Testis (tissue), 3 donors: ENCODE data around the gene PTPRG. TPM values are rescaled to one million over a fixed set of nuclear protein-coding genes. Genes with fewer than 3 reads are reported as not detected.

Experiments used
- DNase-seq: peaks from one replicate; pipeline ENCODE4 v3.0.0-alpha.2; 2019
- H3K27ac ChIP-seq, 2 donors: fragments of 200-600 bp; sonication (generic); one replicate each; pipeline ENCODE4 v1.5.1; 2019
- H3K27me3 ChIP-seq: fragments of 200-600 bp; sonication (generic); one replicate; pipeline ENCODE4 v1.5.1; 2019
- H3K36me3 ChIP-seq: fragments of 200-600 bp; sonication (generic); one replicate; pipeline ENCODE4 v1.5.1; 2017; ENCODE audit warnings: low read depth; ENCODE audit errors: missing control alignments
- H3K4me1 ChIP-seq: fragments of 200-600 bp; sonication (generic); one replicate; pipeline ENCODE4 v1.5.1; 2019
- H3K4me3 ChIP-seq, 2 donors: fragments of 200-600 bp; sonication (generic); one replicate each; pipeline ENCODE4 v1.5.1; 2017 to 2019
- H3K9me3 ChIP-seq: fragments of 200-600 bp; sonication (generic); one replicate; pipeline ENCODE4 v1.5.1; 2017
- POLR2A ChIP-seq: fragments of 450-650 bp; IDR thresholded peaks from one replicate; pipeline ENCODE4 v1.6.1; 2017; ENCODE audit warnings: antibody characterized with exemption, mild to moderate bottlenecking, moderate library complexity
- WGBS, 2 donors: methylation state at CpG; one replicate each; pipeline ENCODE4 v1.1.5; 2018; 5-methylcytosine and 5-hydroxymethylcytosine counted together
- intact Hi-C: fragments of 100-400 bp; cut with DNase I; formaldehyde crosslinking; loops from one replicate; pipeline ENCODE4 v1.15.1; 2023; ENCODE audit warnings: low total_unique reads
- polyA plus RNA-seq: library from polyadenylated mRNA; stranded (reverse); fragments of 350-450 nt; fragmentation: Illumina TruSeq; extraction: RNeasy Lipid Tissue Mini Kit (QIAGEN cat#74804); gene quantifications from one replicate; pipeline ENCODE4 v1.2.3, GENCODE V29; 2014; ENCODE audit warnings: low read depth, low replicate concordance; ENCODE audit not compliant: insufficient read depth
- total RNA-seq, 2 donors: library from RNA; depleted of rRNA; stranded (reverse); fragments of >200 nt; gene quantifications; one replicate each; pipeline ENCODE4 v1.2.3, GENCODE V29; 2016
- TF ChIP-seq, protein P1 (sequence below), 3 experiments: fragments of 450-650 bp in 2 of 3; fragments of 200-600 bp in 1 of 3; sonication (generic) in 1 of 3; IDR thresholded peaks; one replicate each; pipeline ENCODE4 v1.5.1; 2016 to 2019; ENCODE audit warnings: antibody characterized with exemption in 3 of 3, mild to moderate bottlenecking in 2 of 3, moderate library complexity in 1 of 3

Gene PTPRG
- total and polyA plus RNA-seq, 3 donors from 2014 or later = 26.3 to 107 (median 75.4) TPM

DNA sequence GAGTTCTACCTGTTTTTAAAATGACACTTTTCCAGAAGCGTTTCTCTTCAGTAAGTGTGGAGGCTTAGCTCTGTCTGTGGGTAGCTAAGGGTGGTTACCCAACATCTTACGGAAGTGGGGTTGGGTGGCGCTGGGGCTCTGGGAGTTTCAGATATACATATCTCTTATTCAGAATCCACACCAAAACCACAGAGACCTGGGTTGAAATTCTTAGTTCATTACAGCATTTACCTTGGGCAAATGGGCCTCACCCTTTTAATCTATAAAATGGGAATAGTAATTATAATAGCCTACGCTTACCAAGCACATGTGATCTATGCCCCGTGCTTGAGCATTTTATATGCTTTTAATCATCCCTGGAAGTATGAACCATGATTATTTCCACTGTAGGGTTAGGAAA lies 9.4 kb downstream of the PTPRG start:
- Histone ChIP-seq H3K4me3 (no peak overlapping the region), H3K9me3 (no peaks in the 10 kb centered on the region), H3K36me3 (no peaks in the 10 kb centered on the region), H3K27me3 (no peaks in the 10 kb centered on the region), H3K27ac (no peak overlapping the region), H3K4me1 (peaks cover 9% of the 10 kb centered on the region)
- intact Hi-C loops = no loop called here
- DNase-seq = no peak
- 93 to 94% methylated on average over 5 of the region's 5 CpGs for WGBS, 2 donors
- TF ChIP-seq, protein P1, sequence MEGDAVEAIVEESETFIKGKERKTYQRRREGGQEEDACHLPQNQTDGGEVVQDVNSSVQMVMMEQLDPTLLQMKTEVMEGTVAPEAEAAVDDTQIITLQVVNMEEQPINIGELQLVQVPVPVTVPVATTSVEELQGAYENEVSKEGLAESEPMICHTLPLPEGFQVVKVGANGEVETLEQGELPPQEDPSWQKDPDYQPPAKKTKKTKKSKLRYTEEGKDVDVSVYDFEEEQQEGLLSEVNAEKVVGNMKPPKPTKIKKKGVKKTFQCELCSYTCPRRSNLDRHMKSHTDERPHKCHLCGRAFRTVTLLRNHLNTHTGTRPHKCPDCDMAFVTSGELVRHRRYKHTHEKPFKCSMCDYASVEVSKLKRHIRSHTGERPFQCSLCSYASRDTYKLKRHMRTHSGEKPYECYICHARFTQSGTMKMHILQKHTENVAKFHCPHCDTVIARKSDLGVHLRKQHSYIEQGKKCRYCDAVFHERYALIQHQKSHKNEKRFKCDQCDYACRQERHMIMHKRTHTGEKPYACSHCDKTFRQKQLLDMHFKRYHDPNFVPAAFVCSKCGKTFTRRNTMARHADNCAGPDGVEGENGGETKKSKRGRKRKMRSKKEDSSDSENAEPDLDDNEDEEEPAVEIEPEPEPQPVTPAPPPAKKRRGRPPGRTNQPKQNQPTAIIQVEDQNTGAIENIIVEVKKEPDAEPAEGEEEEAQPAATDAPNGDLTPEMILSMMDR (IDR thresholded peaks at IDR 0.05) = no peak
- no peak for TF ChIP-seq POLR2A

DNA sequence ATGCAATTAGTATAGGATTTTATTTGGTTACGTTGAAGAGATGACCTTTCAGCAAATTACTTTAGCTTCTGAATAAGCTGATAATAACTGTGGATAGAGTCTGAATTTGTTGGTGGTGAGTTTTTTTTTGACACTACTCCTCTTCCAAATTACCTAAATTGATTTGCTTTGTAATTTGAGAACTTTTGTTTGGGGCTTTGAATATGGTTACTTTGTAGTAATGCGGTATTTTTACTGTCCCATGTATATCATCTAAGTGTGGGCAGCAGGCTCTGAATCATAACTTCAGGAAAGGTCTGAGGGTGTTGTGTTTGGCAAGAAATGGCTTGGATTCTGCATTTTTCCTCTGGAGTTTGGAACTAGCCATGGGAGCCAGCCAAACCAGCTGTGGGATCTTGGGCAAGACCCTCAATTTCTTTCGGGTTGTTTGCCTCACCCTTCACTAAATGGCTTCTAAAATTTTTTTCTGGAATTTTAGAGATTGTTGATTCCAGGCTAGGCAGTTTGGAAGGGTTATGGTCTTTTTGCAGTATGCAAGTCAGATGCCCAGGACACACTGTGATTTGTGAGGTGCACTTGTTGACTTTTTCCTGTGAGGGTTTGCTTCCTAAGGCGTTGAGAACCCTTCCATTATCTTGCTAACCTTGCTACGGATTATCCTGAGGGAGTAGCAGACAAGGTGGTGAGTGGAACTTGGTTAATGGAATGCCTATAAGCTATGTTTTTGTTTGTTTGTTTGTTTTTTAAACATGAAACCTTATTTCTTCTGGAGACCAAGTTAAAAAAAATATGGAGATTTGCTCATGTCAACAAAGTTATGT lies 10.4 kb downstream of the PTPRG start:
- no peak for TF ChIP-seq POLR2A
- TF ChIP-seq, protein P1 (IDR thresholded peaks at IDR 0.05) = no peak
- no peak for DNase-seq
- WGBS, 2 donors = 58 to 62% methylated on average over 5 of the region's 5 CpGs
- Histone ChIP-seq H3K27me3 (no peaks in the 10 kb centered on the region), H3K4me1 (peaks cover 9% of the 10 kb centered on the region), H3K9me3 (no peaks in the 10 kb centered on the region), H3K27ac (no peak overlapping the region), H3K4me3 (no peak overlapping the region), H3K36me3 (no peaks in the 10 kb centered on the region)
- intact Hi-C loops = no loop called here

DNA sequence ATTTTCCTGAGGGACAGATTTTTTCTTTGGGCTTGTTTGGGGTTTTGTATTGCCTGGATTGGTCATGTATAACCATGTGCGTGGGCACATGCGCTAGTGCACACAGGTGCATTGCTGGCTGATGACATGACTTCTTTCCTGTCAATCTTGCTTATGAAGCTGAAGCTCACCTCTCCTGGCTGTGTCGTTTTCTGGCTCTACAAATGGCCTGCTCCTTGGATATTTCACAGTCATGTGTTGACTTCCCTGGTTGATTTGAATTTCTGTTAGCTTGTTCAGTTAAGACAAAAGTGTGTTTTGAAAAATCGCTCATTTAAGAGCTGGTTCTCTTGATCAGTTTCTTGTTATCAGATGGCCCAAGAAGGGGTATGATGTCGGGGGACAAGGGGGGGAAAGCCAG lies 11.5 kb downstream of the PTPRG start:
- Histone ChIP-seq H3K4me3 (no peak overlapping the region), H3K4me1 (peaks cover 9% of the 10 kb centered on the region), H3K27me3 (no peaks in the 10 kb centered on the region), H3K36me3 (no peaks in the 10 kb centered on the region), H3K27ac (no peak overlapping the region), H3K9me3 (no peaks in the 10 kb centered on the region)
- no peak for TF ChIP-seq POLR2A
- TF ChIP-seq, protein P1 (IDR thresholded peaks at IDR 0.05) = no peak
- intact Hi-C loops = no loop called here
- WGBS, 2 donors = 91 to 97% methylated on average over 5 of the region's 5 CpGs
- DNase-seq = no peak

DNA sequence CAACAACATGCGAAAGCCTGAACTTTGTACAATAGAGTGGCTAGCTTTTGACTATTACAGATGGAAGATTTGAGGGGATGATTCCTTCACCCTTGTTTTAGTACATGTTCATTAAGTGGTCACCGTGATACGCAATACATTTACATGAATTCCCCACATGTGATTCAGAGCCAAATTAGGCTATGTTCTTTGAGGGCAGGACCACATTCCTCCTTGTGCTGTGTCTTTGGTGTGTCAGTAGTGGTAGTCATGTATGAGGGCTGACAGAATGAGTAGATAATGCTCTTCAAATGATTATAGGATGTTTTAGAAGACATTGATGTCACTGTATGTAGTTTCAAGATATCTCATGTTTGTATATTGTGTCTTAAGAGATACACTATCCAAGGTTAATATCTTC lies 12.1 kb downstream of the PTPRG start:
- H3K27me3 ChIP-seq = no peaks in the 10 kb centered on the region
- H3K4me1 ChIP-seq = peaks cover 9% of the 10 kb centered on the region
- no peaks in the 10 kb centered on the region for H3K36me3 ChIP-seq
- no peak overlapping the region for H3K27ac ChIP-seq
- DNase-seq = no peak
- intact Hi-C loops = no loop called here
- TF ChIP-seq POLR2A = no peak
- TF ChIP-seq, protein P1 (IDR thresholded peaks at IDR 0.05) = no peak
- no peaks in the 10 kb centered on the region for H3K9me3 ChIP-seq
- 68% methylated on average over 3 of the region's 3 CpGs for WGBS, 2 donors
- H3K4me3 ChIP-seq = no peak overlapping the region

DNA sequence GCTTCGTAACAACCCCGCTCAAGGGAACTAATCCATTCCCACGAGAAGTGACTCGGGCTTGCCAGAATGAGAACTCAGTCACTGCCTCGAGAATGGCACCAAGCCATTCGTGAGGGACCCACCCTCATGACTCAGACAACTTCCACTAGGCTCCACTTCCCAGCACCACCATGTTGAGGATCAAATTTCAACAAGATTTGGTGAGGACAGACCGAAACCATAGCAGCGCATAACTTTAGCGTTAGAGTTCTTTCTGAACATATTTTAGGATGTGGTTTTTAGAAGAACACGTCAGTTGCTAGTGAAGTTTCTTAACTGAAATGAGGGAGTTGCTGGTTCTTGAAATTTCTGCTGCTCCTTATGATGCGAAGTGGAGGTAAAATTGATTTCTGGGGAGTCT lies 13.5 kb downstream of the PTPRG start:
- intact Hi-C loops = no loop called here
- H3K27ac ChIP-seq = no peak overlapping the region
- WGBS, 2 donors = 94 to 95% methylated on average over 11 of the region's 11 CpGs
- H3K4me3 ChIP-seq = no peak overlapping the region
- H3K9me3 ChIP-seq = no peaks in the 10 kb centered on the region
- TF ChIP-seq, protein P1 (IDR thresholded peaks at IDR 0.05) = no peak
- no peak for TF ChIP-seq POLR2A
- no peaks in the 10 kb centered on the region for H3K36me3 ChIP-seq
- DNase-seq = no peak
- H3K4me1 ChIP-seq = peaks cover 9% of the 10 kb centered on the region
- H3K27me3 ChIP-seq = no peaks in the 10 kb centered on the region
